Measurements from ENCODE around the gene HTR3E. TPM values are rescaled to one million over a fixed set of nuclear protein-coding genes. Genes with fewer than 3 reads are reported as not detected.

The HTR3E gene
- total and polyA plus RNA-seq, 2 of the 13 experiments (the other 11 are each of a cell fraction or from before 2014, with no cell fraction given) = not detected

GRCh38 chr3:184058029-184058428 lies 38.8 kb upstream of the HTR3E start:
- Histone ChIP-seq H3K27me3 (ENCODE audit: control insufficient read depth in 1 of 2, insufficient read depth in 2 of 2, low read length in 2 of 2) (peaks cover 0 to 16% of the 10 kb centered on the region in 2 experiments; a peak in 3 of 5 replicates), H3K9me3 (ENCODE audit: low read length) (no peaks in the 10 kb centered on the region), H3K79me2 (ENCODE audit: insufficient read depth, low read length) (no peaks in the 10 kb centered on the region), H4K20me1 (ENCODE audit: insufficient read depth, low read length) (no peaks in the 10 kb centered on the region), H3K4me3 (replicated peaks in 1 of 3; ENCODE audit: insufficient read depth in 1 of 3, low read depth in 2 of 3, low read length in 3 of 3) (no peak overlapping the region), H3K9ac (ENCODE audit: insufficient read depth, low read depth, low read length) (no peak overlapping the region), H3K36me3 (replicated peaks in 1 of 2; ENCODE audit: control insufficient read depth in 1 of 2, insufficient read depth in 2 of 2, low read length in 2 of 2) (no peaks in the 10 kb centered on the region), H2AFZ (ENCODE audit: low read length) (no peak overlapping the region), H3K4me1 (ENCODE audit: insufficient read depth, low read length) (no peaks in the 10 kb centered on the region), H3K4me2 (ENCODE audit: low read depth, low read length) (no peak overlapping the region), H3K27ac (ENCODE audit: extremely low read length, insufficient read depth, low read length) (no peak overlapping the region)
- 22% methylated on average over 9 of the region's 9 CpGs for WGBS (ENCODE audit: low lambda C conversion rate)
- no peak for TF ChIP-seq ZNF282 (IDR thresholded peaks at IDR 0.05; ENCODE audit: partially characterized antibody)
- no TSS peak for BruUV-seq (replicated peaks)
- FAIRE-seq = no peak
- intact Hi-C loops (cut with micrococcal nuclease; ENCODE audit: unreplicated experiment) = no loop called here
- ChIA-PET CTCF (ENCODE audit: low intra/inter-chr PET ratio, low total read pairs) (no interaction called here), POLR2A (no interaction called here)
- no peak for ATAC-seq
- in situ Hi-C loops (cut with HindIII; ENCODE audit: extremely low pct_ligation_motif_present, low pct_unique_long_range_greater_than_20kb) = no loop called here
- no peak for DNase-seq (ENCODE audit: low spot score)

- intact Hi-C loops (cut with micrococcal nuclease; ENCODE audit: unreplicated experiment) = no loop called here
- no TSS peak for BruUV-seq (replicated peaks)
Measured at GRCh38 chr3:184059424-184059823, 37.4 kb upstream of the HTR3E start.

More at GRCh38 chr3:184059424-184059823, 37.4 kb upstream of the HTR3E start:
- H3K4me2 ChIP-seq (ENCODE audit: low read depth, low read length) = no peak overlapping the region
- H3K27ac ChIP-seq (ENCODE audit: extremely low read length, insufficient read depth, low read length) = no peak overlapping the region
- H3K27me3 ChIP-seq (ENCODE audit: control insufficient read depth in 1 of 2, insufficient read depth in 2 of 2, low read length in 2 of 2) = peaks cover 0 to 8% of the 10 kb centered on the region in 2 experiments; a peak in 4 of 5 replicates
- H3K4me1 ChIP-seq (ENCODE audit: insufficient read depth, low read length) = no peaks in the 10 kb centered on the region
- H2AFZ ChIP-seq (ENCODE audit: low read length) = no peak overlapping the region
- H3K9me3 ChIP-seq (ENCODE audit: low read length) = no peaks in the 10 kb centered on the region
- no peak overlapping the region for H3K4me3 ChIP-seq (replicated peaks in 1 of 3; ENCODE audit: insufficient read depth in 1 of 3, low read depth in 2 of 3, low read length in 3 of 3)
- FAIRE-seq (no peak), ATAC-seq (no peak), DNase-seq (ENCODE audit: low spot score) (no peak)
- POLR2A ChIA-PET = no interaction called here
- CTCF ChIA-PET (ENCODE audit: low intra/inter-chr PET ratio, low total read pairs) = no interaction called here
- 41% methylated on average over 7 of the region's 7 CpGs for WGBS (ENCODE audit: low lambda C conversion rate)
- in situ Hi-C loops (cut with HindIII; ENCODE audit: extremely low pct_ligation_motif_present, low pct_unique_long_range_greater_than_20kb) = no loop called here
- H3K9ac ChIP-seq (ENCODE audit: insufficient read depth, low read depth, low read length) = no peak overlapping the region
- TF ChIP-seq ZNF83 (CRISPR knock-in tag; IDR thresholded peaks at IDR 0.05; ENCODE audit: borderline replicate concordance) = no peak
- TF ChIP-seq RFX3 (CRISPR knock-in tag; IDR thresholded peaks at IDR 0.05) = no peak
- TF ChIP-seq HMG20B (CRISPR knock-in tag; conservative IDR thresholded peaks at IDR 0.05) = no peak
- no peak for TF ChIP-seq POLR2AphosphoS2 (IDR thresholded peaks at IDR 0.05; ENCODE audit: low read depth, low read length)
- no peak for TF ChIP-seq TERF1 (CRISPR knock-in tag; IDR thresholded peaks at IDR 0.05)
- no peak for TF ChIP-seq TEAD2 (CRISPR knock-in tag; IDR thresholded peaks at IDR 0.05)
- TF ChIP-seq ZNF468 (CRISPR knock-in tag; IDR thresholded peaks at IDR 0.05) = no peak
- TF ChIP-seq ZNF318 (CRISPR knock-in tag; IDR thresholded peaks at IDR 0.05) = no peak
- no peak for TF ChIP-seq TOPORS (CRISPR knock-in tag; IDR thresholded peaks at IDR 0.05)
- no peak for TF ChIP-seq ZNF782 (CRISPR knock-in tag; IDR thresholded peaks at IDR 0.05; ENCODE audit: borderline replicate concordance)
- no peaks in the 10 kb centered on the region for H4K20me1 ChIP-seq (ENCODE audit: insufficient read depth, low read length)
- H3K79me2 ChIP-seq (ENCODE audit: insufficient read depth, low read length) = no peaks in the 10 kb centered on the region
- H3K36me3 ChIP-seq (replicated peaks in 1 of 2; ENCODE audit: control insufficient read depth in 1 of 2, insufficient read depth in 2 of 2, low read length in 2 of 2) = no peaks in the 10 kb centered on the region

Measured in HepG2 (cell line).